Keratinocyte (primary cell): Measurements from ENCODE around the gene HTRA3.

ENCODE experiments used
- CTCF ChIP-seq, 3 experiments: IDR thresholded peaks in 1 of 3; conservative IDR thresholded peaks in 1 of 3; optimal IDR thresholded peaks in 1 of 3; 2 replicates in 2 of 3; 3 replicates in 1 of 3; pipeline versions ENCODE3 to v1.5.1; 2011; ENCODE audit warnings: low read length in 3 of 3, mild to moderate bottlenecking in 3 of 3, moderate library complexity in 2 of 3, control low read depth in 1 of 3, inconsistent platforms in 1 of 3; ENCODE audit not compliant: insufficient read depth in 2 of 3; ENCODE audit errors: extremely low read depth in 1 of 3
- EZH2 ChIP-seq: IDR thresholded peaks from one replicate; pipeline ENCODE4 v1.6.1; 2012; ENCODE audit warnings: inconsistent platforms, mild to moderate bottlenecking, low read length, moderate library complexity

- TF ChIP-seq CTCF (optimal IDR thresholded peaks at IDR 0.05 in 1 of 3, IDR thresholded peaks at IDR 0.05 in 1 of 3, conservative IDR thresholded peaks at IDR 0.05 in 1 of 3; ENCODE audit: extremely low read depth in 1 of 3, insufficient read depth in 2 of 3, low read length in 3 of 3) (no peak), EZH2 (no peak)
Measured at GRCh38 chr4:8343262-8343966, 73.9 kb downstream of the HTRA3 start.
